HCT116 (cell line): ENCODE measurements around the gene FSIP1. TPM values are rescaled to one million over a fixed set of nuclear protein-coding genes. Genes with fewer than 3 reads are reported as not detected.

Experiments used
- ATAC-seq: fragments of 200-7000 bp; cut with Tn5 transposase; 2 replicates; pipeline ENCODE4 v1.9.1; 2020; ENCODE audit warnings: mild to moderate bottlenecking, moderate library complexity
- BruUV-seq: library from RNA; stranded (reverse); fragments of 400-500 nt; replicated peaks from 2 replicates; lab custom pipeline; 2021; lab: Mats Ljungman, UMichigan
- CTCF ChIA-PET: fragments of 300-600 bp; sonication (Branson Sonifier 250); formaldehyde crosslinking; loops from one replicate; lab custom pipeline; 2021; ENCODE audit warnings: antibody characterized with exemption; lab: Charles Lee
- POLR2A ChIA-PET: fragments of 300-600, 350-600 bp; sonication (Branson Sonifier 250); formaldehyde crosslinking; loops from one replicate; lab custom pipeline; 2021; ENCODE audit warnings: antibody characterized with exemption; lab: Charles Lee
- RAD21 ChIA-PET, 2 experiments: fragments of 300-600 bp; sonication (Branson Sonifier 250); formaldehyde crosslinking; loops; one replicate each; lab custom pipeline; 2023; ENCODE audit warnings: low total read pairs in 2 of 2; ENCODE audit not compliant: uncharacterized antibody in 2 of 2, unreplicated experiment in 2 of 2, low non-redundant PET in 1 of 2; lab: Charles Lee
- DNase-seq: peaks from one replicate; pipeline ENCODE4 v3.0.0-alpha.2; 2010; ENCODE audit warnings: low read depth, low spot score
- H2AFZ ChIP-seq: fragments of 200-600 bp; shearing (Covaris generic), sonication (generic); 2 replicates; pipeline ENCODE4 v1.6.1; 2017; ENCODE audit warnings: low read depth, mixed run types, mixed read lengths, antibody characterized with exemption, low read length; ENCODE audit not compliant: poor library complexity, severe bottlenecking
- H3K27ac ChIP-seq: 2 replicates; pipeline ENCODE4 v1.5.1; 2012; ENCODE audit warnings: low read depth, low read length
- H3K27me3 ChIP-seq: fragments of 200-600 bp; sonication (generic); 2 replicates; pipeline ENCODE4 v1.6.1; 2016; ENCODE audit warnings: mixed run types, low read length, mixed read lengths; ENCODE audit not compliant: insufficient read depth
- H3K36me3 ChIP-seq, 2 experiments: fragments of 200-500 bp in 1 of 2; fragments of 200-600 bp in 1 of 2; sonication (Bioruptor generic) in 1 of 2; sonication (generic) in 1 of 2; 2 replicates each; pipeline versions ENCODE4 v1.5.1 to v1.6.1; 2014 to 2016; ENCODE audit warnings: low read length in 2 of 2, inconsistent platforms in 1 of 2, mixed read lengths in 1 of 2, mixed run types in 1 of 2; ENCODE audit not compliant: insufficient read depth in 2 of 2, control insufficient read depth in 1 of 2
- H3K4me1 ChIP-seq, 2 experiments: fragments of 200-600 bp in 1 of 2; sonication (generic) in 1 of 2; 2 replicates each; pipeline versions ENCODE4 v1.5.1 to v1.6.1; 2012 to 2017; ENCODE audit warnings: low read length in 2 of 2, inconsistent platforms in 1 of 2, mild to moderate bottlenecking in 1 of 2, mixed read lengths in 1 of 2, mixed run types in 1 of 2, moderate library complexity in 1 of 2; ENCODE audit not compliant: insufficient read depth in 2 of 2, control insufficient read depth in 1 of 2
- H3K4me2 ChIP-seq: fragments of 200-600 bp; sonication (generic); 2 replicates; pipeline ENCODE4 v1.6.1; 2017; ENCODE audit warnings: mixed run types, low read length, mixed read lengths
- H3K4me3 ChIP-seq, 2 experiments: fragments of 200-600 bp in 1 of 2; sonication (generic) in 1 of 2; replicated peaks in 1 of 2; 2 replicates each; pipeline ENCODE4 v1.5.1; 2011 to 2016; ENCODE audit warnings: low read length in 2 of 2, control low read depth in 1 of 2, low read depth in 1 of 2, mild to moderate bottlenecking in 1 of 2, mixed read lengths in 1 of 2, mixed run types in 1 of 2
- H3K79me2 ChIP-seq: fragments of 200-600 bp; sonication (generic); 2 replicates; pipeline ENCODE4 v1.6.1; 2017; ENCODE audit warnings: mild to moderate bottlenecking, mixed run types, low read length, moderate library complexity, mixed read lengths; ENCODE audit not compliant: insufficient read depth
- H3K9ac ChIP-seq: fragments of 200-600 bp; sonication (generic); 2 replicates; pipeline ENCODE4 v1.6.1; 2016; ENCODE audit warnings: low read length, mixed read lengths
- H3K9me2 ChIP-seq: fragments of 200-600 bp; sonication (generic), shearing (Covaris generic); 2 replicates; pipeline ENCODE4 v1.6.1; 2017; ENCODE audit warnings: mixed run types, mild to moderate bottlenecking, moderate library complexity; ENCODE audit not compliant: insufficient read depth
- H3K9me3 ChIP-seq, 2 experiments: fragments of 200-500 bp in 1 of 2; fragments of 200-600 bp in 1 of 2; sonication (Bioruptor generic) in 1 of 2; sonication (generic) in 1 of 2; 2 replicates each; pipeline ENCODE4 v1.6.1; 2014 to 2017; ENCODE audit warnings: low read length in 2 of 2, mixed read lengths in 2 of 2, inconsistent platforms in 1 of 2, low read depth in 1 of 2, mild to moderate bottlenecking in 1 of 2, mixed run types in 1 of 2, moderate library complexity in 1 of 2; ENCODE audit not compliant: control insufficient read depth in 1 of 2, insufficient read depth in 1 of 2
- H4K20me1 ChIP-seq: fragments of 200-600 bp; sonication (generic), shearing (Covaris generic); 2 replicates; pipeline ENCODE4 v1.6.1; 2017; ENCODE audit warnings: mixed run types, mild to moderate bottlenecking, moderate library complexity; ENCODE audit not compliant: insufficient read depth
- CBX3 ChIP-seq: IDR thresholded peaks from 2 replicates; pipeline ENCODE4 v1.6.1; 2012; ENCODE audit warnings: low read depth
- CEBPB ChIP-seq: IDR thresholded peaks from 2 replicates; pipeline ENCODE4 v1.6.1; 2012; ENCODE audit warnings: low read depth
- EGR1 ChIP-seq: IDR thresholded peaks from 2 replicates; pipeline ENCODE4 v1.6.1; 2012; ENCODE audit warnings: low read depth
- EZH2phosphoT487 ChIP-seq: fragments of 200-600 bp; IDR thresholded peaks from 2 replicates; pipeline ENCODE4 v1.6.1; 2018; ENCODE audit warnings: antibody characterized with exemption, borderline replicate concordance
- FOSL1 ChIP-seq: IDR thresholded peaks from 2 replicates; pipeline ENCODE4 v1.6.1; 2012; ENCODE audit warnings: low read depth
- POLR2A ChIP-seq: IDR thresholded peaks from 2 replicates; pipeline ENCODE4 v1.7.0; 2011; ENCODE audit warnings: borderline replicate concordance; ENCODE audit not compliant: insufficient read depth, insufficient read length; ENCODE audit errors: extremely low read depth
- REST ChIP-seq: IDR thresholded peaks from 2 replicates; pipeline ENCODE4 v1.6.1; 2012; ENCODE audit warnings: low read depth
- SIN3A ChIP-seq: IDR thresholded peaks from 2 replicates; pipeline ENCODE4 v1.6.1; 2012; ENCODE audit warnings: low read depth
- SRF ChIP-seq: IDR thresholded peaks from 2 replicates; pipeline ENCODE4 v1.6.1; 2012; ENCODE audit warnings: low read depth
- TCF7L2 ChIP-seq: IDR thresholded peaks from 2 replicates; pipeline ENCODE4 v1.7.0; 2011; ENCODE audit warnings: borderline replicate concordance, inconsistent platforms; ENCODE audit not compliant: insufficient read depth, insufficient read length; ENCODE audit errors: extremely low read depth
- ZFX ChIP-seq: fragments of 450-650 bp; IDR thresholded peaks from 2 replicates; pipeline ENCODE4 v1.6.1; 2017
- ZNF274 ChIP-seq: fragments of 200-500 bp; sonication (Bioruptor generic); IDR thresholded peaks from 2 replicates; pipeline ENCODE4 v1.6.1; 2014; ENCODE audit warnings: mild to moderate bottlenecking, low read depth, low read length, inconsistent platforms
- intact Hi-C: fragments of 100-400 bp; cut with micrococcal nuclease; formaldehyde crosslinking; loops from 2 replicates; pipeline ENCODE4 v1.10.0; 2022
- total RNA-seq: library from RNA; stranded (reverse); gene quantifications from one replicate; pipeline ENCODE4 v1.2.1, GENCODE V29; 2021; ENCODE audit not compliant: unreplicated experiment
- TF ChIP-seq, protein P1 (sequence below): IDR thresholded peaks from 2 replicates; pipeline ENCODE4 v1.6.1; 2012
- TF ChIP-seq, protein P2 (sequence below): IDR thresholded peaks from 2 replicates; pipeline ENCODE4 v1.6.1; 2012
- TF ChIP-seq, protein P3 (sequence below), 3 experiments: fragments of 200-600 bp in 1 of 3; sonication (generic) in 1 of 3; IDR thresholded peaks in 2 of 3; conservative IDR thresholded peaks in 1 of 3; 2 replicates each; pipeline ENCODE4 v1.5.1; 2012 to 2017; ENCODE audit warnings: low read depth in 2 of 3, low read length in 2 of 3, antibody characterized with exemption in 1 of 3, borderline replicate concordance in 1 of 3, control low read depth in 1 of 3, mild to moderate bottlenecking in 1 of 3, mixed read lengths in 1 of 3, mixed run types in 1 of 3, moderate library complexity in 1 of 3; ENCODE audit not compliant: insufficient read depth in 1 of 3

FSIP1 gene
- total RNA-seq, 1 experiment from 2014 or later: 0.42 TPM

GRCh38 chr15:39599871-39600270, 182.8 kb downstream of the FSIP1 start:
- Histone ChIP-seq H3K4me1 (no peaks in the 10 kb centered on the region), H2AFZ (no peak overlapping the region), H3K9me3 (no peaks in the 10 kb centered on the region), H3K9me2 (no peaks in the 10 kb centered on the region), H3K79me2 (no peaks in the 10 kb centered on the region), H3K36me3 (no peaks in the 10 kb centered on the region), H3K27ac (no peak overlapping the region), H4K20me1 (no peaks in the 10 kb centered on the region), H3K4me3 (no peak overlapping the region), H3K4me2 (no peak overlapping the region), H3K27me3 (no peaks in the 10 kb centered on the region), H3K9ac (no peak overlapping the region)
- ChIA-PET POLR2A (no interaction called here), CTCF (no interaction called here), RAD21 (no interaction called here)
- no TSS peak for BruUV-seq
- intact Hi-C loops: loop anchor here (5.0 kb wide), 1 partner anchor 157 kb away; no protein-coding TSS in a partner anchor
- TF ChIP-seq, protein P1, sequence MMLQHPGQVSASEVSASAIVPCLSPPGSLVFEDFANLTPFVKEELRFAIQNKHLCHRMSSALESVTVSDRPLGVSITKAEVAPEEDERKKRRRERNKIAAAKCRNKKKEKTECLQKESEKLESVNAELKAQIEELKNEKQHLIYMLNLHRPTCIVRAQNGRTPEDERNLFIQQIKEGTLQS: no peak
- TF ChIP-seq ZFX (no peak), CEBPB (no peak), EZH2phosphoT487 (no peak), POLR2A (no peak), CBX3 (no peak), EGR1 (no peak), ZNF274 (no peak), REST (no peak), FOSL1 (no peak), SIN3A (no peak), SRF (no peak), TCF7L2 (no peak)
- TF ChIP-seq, protein P2, sequence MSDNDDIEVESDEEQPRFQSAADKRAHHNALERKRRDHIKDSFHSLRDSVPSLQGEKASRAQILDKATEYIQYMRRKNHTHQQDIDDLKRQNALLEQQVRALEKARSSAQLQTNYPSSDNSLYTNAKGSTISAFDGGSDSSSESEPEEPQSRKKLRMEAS: no peak
- TF ChIP-seq, protein P3, sequence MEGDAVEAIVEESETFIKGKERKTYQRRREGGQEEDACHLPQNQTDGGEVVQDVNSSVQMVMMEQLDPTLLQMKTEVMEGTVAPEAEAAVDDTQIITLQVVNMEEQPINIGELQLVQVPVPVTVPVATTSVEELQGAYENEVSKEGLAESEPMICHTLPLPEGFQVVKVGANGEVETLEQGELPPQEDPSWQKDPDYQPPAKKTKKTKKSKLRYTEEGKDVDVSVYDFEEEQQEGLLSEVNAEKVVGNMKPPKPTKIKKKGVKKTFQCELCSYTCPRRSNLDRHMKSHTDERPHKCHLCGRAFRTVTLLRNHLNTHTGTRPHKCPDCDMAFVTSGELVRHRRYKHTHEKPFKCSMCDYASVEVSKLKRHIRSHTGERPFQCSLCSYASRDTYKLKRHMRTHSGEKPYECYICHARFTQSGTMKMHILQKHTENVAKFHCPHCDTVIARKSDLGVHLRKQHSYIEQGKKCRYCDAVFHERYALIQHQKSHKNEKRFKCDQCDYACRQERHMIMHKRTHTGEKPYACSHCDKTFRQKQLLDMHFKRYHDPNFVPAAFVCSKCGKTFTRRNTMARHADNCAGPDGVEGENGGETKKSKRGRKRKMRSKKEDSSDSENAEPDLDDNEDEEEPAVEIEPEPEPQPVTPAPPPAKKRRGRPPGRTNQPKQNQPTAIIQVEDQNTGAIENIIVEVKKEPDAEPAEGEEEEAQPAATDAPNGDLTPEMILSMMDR (IDR thresholded peaks at IDR 0.05 in 2 of 3, conservative IDR thresholded peaks at IDR 0.05 in 1 of 3; ENCODE audit: borderline replicate concordance in 1 of 3, insufficient read depth in 1 of 3, low read depth in 2 of 3, low read length in 2 of 3): no peak
- ATAC-seq (no peak), DNase-seq (no peak)
